Dermis blood vessel endothelial cell (primary cell): Measurements from ENCODE around the gene ZNF232. TPM values are rescaled to one million over a fixed set of nuclear protein-coding genes. Genes with fewer than 3 reads are reported as not detected.
"Not testable (repeated sequence)": the region's sequence is repeated elsewhere in the genome, so short reads cannot be mapped to it uniquely, and the experiment has no call there.

ENCODE experiments used
- DNase-seq: peaks from one replicate; pipeline ENCODE4 v3.0.0; 2010
- total RNA-seq: library from RNA; depleted of rRNA; stranded (reverse); fragments of >200 nt; gene quantifications from 2 replicates; pipeline ENCODE4 v1.2.3, GENCODE V29; 2014

Gene ZNF232
- total RNA-seq, 1 donor from 2014 or later = 6.3 TPM

GRCh38 chr17:5096731-5097100 lies 15.0 kb downstream of the ZNF232 start:
- no peak for DNase-seq

GRCh38 chr17:5092218-5093010 lies 19.3 kb downstream of the ZNF232 start:
- no peak for DNase-seq

- no peak for DNase-seq
Measured at GRCh38 chr17:5080591-5080990, 31.1 kb downstream of the ZNF232 start.

GRCh38 chr17:5078106-5079028 lies 33.3 kb downstream of the ZNF232 start, which contains the start of gene ZFP3:
Gene ZFP3, plus strand, starts transcription at chr17:5078467. Its CDS starts 13,038 bp downstream, at chr17:5091505.
- DNase-seq = peak; percentile 78

GRCh38 chr17:5077781-5078105 lies 33.9 kb downstream of the ZNF232 start:
- no peak for DNase-seq

GRCh38 chr17:5077275-5077674 lies 34.4 kb downstream of the ZNF232 start:
- not testable (repeated sequence) for DNase-seq

GRCh38 chr17:5075472-5075871 lies 36.2 kb downstream of the ZNF232 start:
- not testable (repeated sequence) for DNase-seq

GRCh38 chr17:5069724-5070123 lies 42.0 kb downstream of the ZNF232 start:
- no peak for DNase-seq

GRCh38 chr17:5068236-5068635 lies 43.4 kb downstream of the ZNF232 start:
- DNase-seq = no peak

- no peak for DNase-seq
Measured at GRCh38 chr17:5065227-5065744, 46.4 kb downstream of the ZNF232 start.

Other genes with a start within 250 kb of the ZNF232 start
- 0.68 and 1.1 TPM in 2 replicates for gene C17orf107, start 212.3 kb downstream of the ZNF232 start, total RNA-seq
- gene CHRNE, start 208.8 kb downstream of the ZNF232 start, total RNA-seq = 0.85 and 3.6 TPM in 2 replicates
- not detected in 2 replicates for gene GP1BA, start 179.6 kb downstream of the ZNF232 start, total RNA-seq
- 59.2 and 67.8 TPM in 2 replicates for gene SLC25A11, start 171.8 kb downstream of the ZNF232 start, total RNA-seq
- 13.6 and 23.7 TPM in 2 replicates for gene RNF167, start 171.6 kb downstream of the ZNF232 start, total RNA-seq
- gene PFN1, start 163.3 kb downstream of the ZNF232 start, total RNA-seq = 298 and 729 TPM in 2 replicates
- gene ENO3, start 160.8 kb downstream of the ZNF232 start, total RNA-seq = 3.3 and 7.0 TPM in 2 replicates
- gene SPAG7, start 144.1 kb downstream of the ZNF232 start, total RNA-seq = 57.5 and 64.1 TPM in 2 replicates
- gene CAMTA2, start 124.2 kb downstream of the ZNF232 start, total RNA-seq = 4.9 and 11.4 TPM in 2 replicates
- gene INCA1, start 114.4 kb downstream of the ZNF232 start, total RNA-seq = 0.33 and 0.34 TPM in 2 replicates
- 105 and 189 TPM in 2 replicates for gene KIF1C, start 113.9 kb downstream of the ZNF232 start, total RNA-seq
- 0.17 and 0.47 TPM in 2 replicates for gene SLC52A1, start 76.5 kb downstream of the ZNF232 start, total RNA-seq
- gene ZFP3, start 33.4 kb downstream of the ZNF232 start, total RNA-seq = 1.9 and 2.0 TPM in 2 replicates
- gene USP6, start 4.2 kb upstream of the ZNF232 start, total RNA-seq = 0.05 TPM in 1 of 2 replicates, not detected in the other
- gene ZNF594, start 80.0 kb upstream of the ZNF232 start, total RNA-seq = 3.4 and 4.8 TPM in 2 replicates
- not detected in 2 replicates for gene SCIMP, start 123.0 kb upstream of the ZNF232 start, total RNA-seq
- gene RABEP1, start 170.4 kb upstream of the ZNF232 start, total RNA-seq = 53.9 and 72.3 TPM in 2 replicates